Measurements from ENCODE around the gene GLT1D1.

The GLT1D1 gene

DNA sequence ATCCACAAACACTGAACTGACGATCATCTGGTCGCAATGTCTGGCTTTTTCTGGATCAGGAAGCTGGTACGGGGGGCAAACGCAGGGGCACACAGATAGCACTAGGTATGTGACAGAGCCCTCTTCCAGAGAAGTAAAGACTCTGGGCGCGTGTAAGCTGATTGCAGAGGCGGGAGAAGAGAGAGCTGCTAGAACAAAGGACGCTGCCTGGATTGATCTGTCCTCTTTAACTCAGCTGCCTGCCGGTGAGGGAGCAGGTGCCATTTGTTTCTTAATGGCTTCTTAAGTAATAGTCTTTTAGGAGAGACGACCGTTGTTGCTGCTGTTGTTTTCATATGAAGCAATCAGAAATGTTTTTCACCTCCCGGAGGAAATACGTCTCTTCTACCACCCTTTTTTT is 77.3 kb downstream of the GLT1D1 start:
- no peak for DNase-seq
- Histone ChIP-seq H4K91ac (ENCODE audit: low read depth, low read length) (no peak overlapping the region), H3K9me3 (ENCODE audit: insufficient read depth, low read depth, low read length) (no peaks in the 10 kb centered on the region), H3K14ac (ENCODE audit: low read length) (no peak overlapping the region), H4K8ac (ENCODE audit: low read depth, low read length) (no peak overlapping the region), H3K27me3 (ENCODE audit: insufficient read depth, low read length) (no peaks in the 10 kb centered on the region), H3K79me1 (ENCODE audit: low read length) (no peaks in the 10 kb centered on the region), H2BK5ac (ENCODE audit: low read depth, low read length, poor library complexity) (no peak overlapping the region), H3K9ac (ENCODE audit: low read length) (no peak overlapping the region), H3K4me2 (ENCODE audit: low read length) (no peak overlapping the region), H2BK12ac (ENCODE audit: low read length) (no peak overlapping the region), H4K12ac (ENCODE audit: low read depth, low read length) (no peak overlapping the region), H3K36me3 (ENCODE audit: control insufficient read depth in 1 of 2, insufficient read depth in 2 of 2, low read length in 2 of 2) (no peaks in the 10 kb centered on the region), H3K18ac (ENCODE audit: low read length) (no peak overlapping the region), H3K4me3 (ENCODE audit: low read depth, low read length) (no peak overlapping the region), H2AFZ (ENCODE audit: insufficient read depth, low read length, poor library complexity) (no peak overlapping the region), H3K23ac (ENCODE audit: low read length) (no peak overlapping the region), H2AK5ac (ENCODE audit: low read length) (no peak overlapping the region), H3K27ac (ENCODE audit: low read depth, low read length) (no peak overlapping the region), H3K79me2 (ENCODE audit: control insufficient read depth, insufficient read depth, low read length, poor library complexity) (no peaks in the 10 kb centered on the region), H3K4me1 (ENCODE audit: control insufficient read depth in 1 of 2, insufficient read depth in 2 of 2, low read length in 2 of 2) (no peaks in the 10 kb centered on the region), H2BK120ac (ENCODE audit: insufficient read depth, low read length, poor library complexity) (no peak overlapping the region), H3K4ac (ENCODE audit: low read depth, low read length) (no peak overlapping the region)
- no CpG with 5 or more reads among the region's 13 CpGs for WGBS (ENCODE audit: extremely low coverage, insufficient coverage, insufficient read length)

- H3K14ac ChIP-seq (ENCODE audit: low read length), result no peak overlapping the region
- H3K4me3 ChIP-seq (ENCODE audit: low read depth, low read length), result no peak overlapping the region
- no peak overlapping the region for H4K12ac ChIP-seq (ENCODE audit: low read depth, low read length)
- no peaks in the 10 kb centered on the region for H3K36me3 ChIP-seq (ENCODE audit: control insufficient read depth in 1 of 2, insufficient read depth in 2 of 2, low read length in 2 of 2)
- DNase-seq, result no peak
- H2AK5ac ChIP-seq (ENCODE audit: low read length), result no peak overlapping the region
- WGBS (ENCODE audit: extremely low coverage, insufficient coverage, insufficient read length), result no CpG with 5 or more reads among the region's 20 CpGs
- no peaks in the 10 kb centered on the region for H3K27me3 ChIP-seq (ENCODE audit: insufficient read depth, low read length)
- no peaks in the 10 kb centered on the region for H3K9me3 ChIP-seq (ENCODE audit: insufficient read depth, low read depth, low read length)
- no peak overlapping the region for H3K23ac ChIP-seq (ENCODE audit: low read length)
- no peak overlapping the region for H2BK12ac ChIP-seq (ENCODE audit: low read length)
- no peak overlapping the region for H3K4me2 ChIP-seq (ENCODE audit: low read length)
- no peak overlapping the region for H3K9ac ChIP-seq (ENCODE audit: low read length)
- no peaks in the 10 kb centered on the region for H3K79me2 ChIP-seq (ENCODE audit: control insufficient read depth, insufficient read depth, low read length, poor library complexity)
- no peaks in the 10 kb centered on the region for H3K79me1 ChIP-seq (ENCODE audit: low read length)
- H3K18ac ChIP-seq (ENCODE audit: low read length), result no peak overlapping the region
- no peaks in the 10 kb centered on the region for H3K4me1 ChIP-seq (ENCODE audit: control insufficient read depth in 1 of 2, insufficient read depth in 2 of 2, low read length in 2 of 2)
- H2BK5ac ChIP-seq (ENCODE audit: low read depth, low read length, poor library complexity), result no peak overlapping the region
- no peak overlapping the region for H3K27ac ChIP-seq (ENCODE audit: low read depth, low read length)
- no peak overlapping the region for H4K91ac ChIP-seq (ENCODE audit: low read depth, low read length)
- H4K8ac ChIP-seq (ENCODE audit: low read depth, low read length), result no peak overlapping the region
- no peak overlapping the region for H2AFZ ChIP-seq (ENCODE audit: insufficient read depth, low read length, poor library complexity)
- H2BK120ac ChIP-seq (ENCODE audit: insufficient read depth, low read length, poor library complexity), result no peak overlapping the region
- no peak overlapping the region for H3K4ac ChIP-seq (ENCODE audit: low read depth, low read length)
Measured at GRCh38 chr12:128932521-128932920, 79.2 kb downstream of the GLT1D1 start.

DNA sequence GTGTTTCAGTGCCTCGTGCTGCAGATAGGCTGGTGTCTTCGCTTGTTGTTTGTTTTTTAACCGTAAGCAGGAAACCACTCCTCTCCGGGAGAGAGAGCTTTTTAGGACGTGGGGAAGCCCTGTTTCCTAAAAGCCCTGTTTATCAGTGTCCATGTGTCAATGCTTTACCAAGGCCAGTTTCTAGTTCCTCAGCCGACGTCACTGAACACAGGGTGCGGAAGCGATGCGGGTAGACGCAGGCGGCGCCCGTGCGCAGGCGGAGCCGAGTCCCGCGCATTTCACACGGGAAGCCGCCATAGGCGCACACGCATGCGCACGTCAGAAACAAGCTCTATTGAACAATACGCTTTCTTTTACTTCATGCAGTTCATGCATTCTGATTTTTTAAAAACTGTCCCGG is 79.8 kb downstream of the GLT1D1 start:
- Histone ChIP-seq H4K8ac (ENCODE audit: low read depth, low read length) (no peak overlapping the region), H3K27me3 (ENCODE audit: insufficient read depth, low read length) (no peaks in the 10 kb centered on the region), H3K79me2 (ENCODE audit: control insufficient read depth, insufficient read depth, low read length, poor library complexity) (no peaks in the 10 kb centered on the region), H3K18ac (ENCODE audit: low read length) (no peak overlapping the region), H3K4me3 (ENCODE audit: low read depth, low read length) (no peak overlapping the region), H2BK12ac (ENCODE audit: low read length) (no peak overlapping the region), H3K79me1 (ENCODE audit: low read length) (no peaks in the 10 kb centered on the region), H3K36me3 (ENCODE audit: control insufficient read depth in 1 of 2, insufficient read depth in 2 of 2, low read length in 2 of 2) (no peaks in the 10 kb centered on the region), H3K4me2 (ENCODE audit: low read length) (no peak overlapping the region), H3K9me3 (ENCODE audit: insufficient read depth, low read depth, low read length) (no peaks in the 10 kb centered on the region), H3K4me1 (ENCODE audit: control insufficient read depth in 1 of 2, insufficient read depth in 2 of 2, low read length in 2 of 2) (no peaks in the 10 kb centered on the region), H3K14ac (ENCODE audit: low read length) (no peak overlapping the region), H3K9ac (ENCODE audit: low read length) (no peak overlapping the region), H4K91ac (ENCODE audit: low read depth, low read length) (no peak overlapping the region), H2AK5ac (ENCODE audit: low read length) (no peak overlapping the region), H3K4ac (ENCODE audit: low read depth, low read length) (no peak overlapping the region), H2BK120ac (ENCODE audit: insufficient read depth, low read length, poor library complexity) (no peak overlapping the region), H3K23ac (ENCODE audit: low read length) (no peak overlapping the region), H3K27ac (ENCODE audit: low read depth, low read length) (no peak overlapping the region), H2BK5ac (ENCODE audit: low read depth, low read length, poor library complexity) (no peak overlapping the region), H2AFZ (ENCODE audit: insufficient read depth, low read length, poor library complexity) (no peak overlapping the region), H4K12ac (ENCODE audit: low read depth, low read length) (no peak overlapping the region)
- WGBS (ENCODE audit: extremely low coverage, insufficient coverage, insufficient read length), result no CpG with 5 or more reads among the region's 27 CpGs
- no peak for DNase-seq

DNA sequence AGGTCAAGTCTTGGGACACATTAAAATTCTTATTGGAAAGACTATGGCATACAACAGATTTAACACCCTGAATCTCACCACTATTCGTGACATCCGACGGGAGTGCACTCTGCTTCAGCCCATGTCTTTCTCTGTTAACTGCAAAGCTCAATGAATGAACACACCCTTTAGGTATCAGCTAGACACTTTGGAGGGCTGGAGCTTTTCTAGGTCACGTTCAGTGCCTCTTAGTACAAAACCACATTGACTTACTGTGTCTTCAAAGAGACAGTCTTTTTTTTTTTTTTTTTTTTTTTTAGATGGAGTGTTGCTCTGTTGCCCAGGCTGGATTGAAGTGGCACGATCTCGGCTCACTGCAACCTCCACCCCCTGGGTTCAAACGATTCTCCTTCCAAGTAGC is 80.6 kb downstream of the GLT1D1 start:
- Histone ChIP-seq H3K36me3 (ENCODE audit: control insufficient read depth in 1 of 2, insufficient read depth in 2 of 2, low read length in 2 of 2) (no peaks in the 10 kb centered on the region), H3K18ac (ENCODE audit: low read length) (no peak overlapping the region), H3K4ac (ENCODE audit: low read depth, low read length) (no peak overlapping the region), H2BK12ac (ENCODE audit: low read length) (no peak overlapping the region), H3K9me3 (ENCODE audit: insufficient read depth, low read depth, low read length) (no peaks in the 10 kb centered on the region), H3K79me2 (ENCODE audit: control insufficient read depth, insufficient read depth, low read length, poor library complexity) (no peaks in the 10 kb centered on the region), H3K23ac (ENCODE audit: low read length) (no peak overlapping the region), H2BK5ac (ENCODE audit: low read depth, low read length, poor library complexity) (no peak overlapping the region), H3K4me2 (ENCODE audit: low read length) (no peak overlapping the region), H2BK120ac (ENCODE audit: insufficient read depth, low read length, poor library complexity) (no peak overlapping the region), H2AK5ac (ENCODE audit: low read length) (no peak overlapping the region), H2AFZ (ENCODE audit: insufficient read depth, low read length, poor library complexity) (no peak overlapping the region), H3K14ac (ENCODE audit: low read length) (no peak overlapping the region), H3K79me1 (ENCODE audit: low read length) (no peaks in the 10 kb centered on the region), H4K91ac (ENCODE audit: low read depth, low read length) (no peak overlapping the region), H3K4me1 (ENCODE audit: control insufficient read depth in 1 of 2, insufficient read depth in 2 of 2, low read length in 2 of 2) (no peaks in the 10 kb centered on the region), H4K8ac (ENCODE audit: low read depth, low read length) (no peak overlapping the region), H3K27me3 (ENCODE audit: insufficient read depth, low read length) (no peaks in the 10 kb centered on the region), H3K4me3 (ENCODE audit: low read depth, low read length) (no peak overlapping the region), H3K27ac (ENCODE audit: low read depth, low read length) (no peak overlapping the region), H4K12ac (ENCODE audit: low read depth, low read length) (no peak overlapping the region), H3K9ac (ENCODE audit: low read length) (no peak overlapping the region)
- WGBS (ENCODE audit: extremely low coverage, insufficient coverage, insufficient read length), result no CpG with 5 or more reads among the region's 7 CpGs
- no peak for DNase-seq

All from trophoblast cell (in vitro differentiated cells and primary cell).